ENCODE measurements around the gene ANKH.
A peak's percentile ranks its signal among the peaks of the same experiment; 100 is the strongest.

ANKH gene

DNA sequence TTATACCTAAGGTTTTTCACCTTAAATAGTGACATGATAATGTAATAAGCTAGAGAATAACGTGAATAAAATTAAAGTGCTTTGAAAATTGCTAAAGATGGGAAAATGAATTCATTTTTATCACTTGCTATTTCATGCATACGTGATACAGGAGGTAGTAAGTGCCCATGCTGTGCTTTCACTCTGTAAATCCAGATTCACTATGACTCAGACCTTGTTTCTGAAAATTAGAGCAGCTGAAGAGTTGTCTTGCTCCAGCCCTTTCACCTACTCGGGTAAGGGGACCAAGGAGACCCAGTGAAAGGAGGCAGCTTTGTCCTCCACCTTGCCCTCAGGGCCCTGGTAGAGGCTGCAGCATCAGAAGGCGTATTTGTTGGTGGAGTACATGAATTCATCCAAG is 87.9 kb downstream of the ANKH start:
- Histone ChIP-seq H3K4me3 (ENCODE audit: low read depth, low read length) (no peak overlapping the region), H3K9me3 (ENCODE audit: control insufficient read depth, insufficient read depth, low read length) (0 out of 2 replicates have a peak, but pooled peaks cover 9% of the 10 kb centered on the region), H3K27ac (ENCODE audit: low read depth, low read length) (no peak overlapping the region), H3K36me3 (ENCODE audit: control insufficient read depth, insufficient read depth, low read length) (no peaks in the 10 kb centered on the region), H3K4me1 (ENCODE audit: control insufficient read depth, insufficient read depth, low read length) (no peaks in the 10 kb centered on the region), H3K9ac (ENCODE audit: low read depth, low read length) (no peak overlapping the region), H3K27me3 (ENCODE audit: control insufficient read depth, insufficient read depth, low read length) (no peaks in the 10 kb centered on the region)

DNA sequence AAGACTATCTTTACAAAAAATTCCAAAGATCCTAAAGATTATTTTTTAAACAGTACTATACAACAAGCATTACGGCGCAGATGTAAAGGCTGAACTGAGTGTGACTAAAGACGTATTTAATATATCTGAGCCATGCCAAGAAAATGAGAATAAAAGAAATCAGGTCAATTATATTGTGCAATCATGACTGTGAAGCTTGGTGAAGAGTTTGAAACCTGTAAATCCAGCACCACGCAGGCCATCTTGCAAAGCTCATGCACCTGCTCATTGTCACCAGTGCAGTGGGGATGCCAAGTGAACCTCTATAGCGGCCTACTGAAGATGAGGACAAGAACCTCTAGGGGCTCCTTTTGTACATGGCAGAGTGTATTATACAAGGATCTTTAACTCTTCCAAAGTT is 89.0 kb downstream of the ANKH start:
- Histone ChIP-seq H3K4me3 (ENCODE audit: low read depth, low read length) (no peak overlapping the region), H3K27ac (ENCODE audit: low read depth, low read length) (no peak overlapping the region), H3K36me3 (ENCODE audit: control insufficient read depth, insufficient read depth, low read length) (no peaks in the 10 kb centered on the region), H3K9ac (ENCODE audit: low read depth, low read length) (no peak overlapping the region), H3K27me3 (ENCODE audit: control insufficient read depth, insufficient read depth, low read length) (no peaks in the 10 kb centered on the region), H3K9me3 (ENCODE audit: control insufficient read depth, insufficient read depth, low read length) (0 out of 2 replicates have a peak, but pooled peaks cover 9% of the 10 kb centered on the region), H3K4me1 (ENCODE audit: control insufficient read depth, insufficient read depth, low read length) (0 out of 2 replicates have a peak, but pooled peaks cover 4% of the 10 kb centered on the region)

DNA sequence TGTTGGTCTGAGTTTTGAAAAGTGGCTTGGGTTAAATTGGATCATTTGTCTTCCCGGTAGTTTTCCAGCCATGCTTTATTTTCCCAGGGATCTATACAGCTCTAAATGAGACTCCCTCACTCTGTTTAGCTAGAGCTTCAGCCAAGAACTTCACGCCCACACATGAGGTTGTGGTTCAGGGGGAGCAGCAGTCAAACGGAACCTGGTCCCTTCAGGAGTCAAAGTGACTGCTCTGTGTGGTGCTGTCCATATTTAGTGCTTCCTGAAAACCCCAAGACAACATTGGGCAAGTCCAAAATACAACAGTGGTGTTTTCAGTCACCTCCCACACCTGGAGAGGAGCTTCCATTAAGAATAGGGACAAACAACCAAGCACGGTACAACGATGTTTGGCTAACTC is 90.5 kb downstream of the ANKH start:
- no peak overlapping the region for H3K27ac ChIP-seq (ENCODE audit: low read depth, low read length)
- H3K9me3 ChIP-seq (ENCODE audit: control insufficient read depth, insufficient read depth, low read length) = 0 out of 2 replicates have a peak, but pooled peaks cover 9% of the 10 kb centered on the region
- H3K27me3 ChIP-seq (ENCODE audit: control insufficient read depth, insufficient read depth, low read length) = no peaks in the 10 kb centered on the region
- H3K4me3 ChIP-seq (ENCODE audit: low read depth, low read length) = no peak overlapping the region
- H3K4me1 ChIP-seq (ENCODE audit: control insufficient read depth, insufficient read depth, low read length) = 0 out of 2 replicates have a peak, but pooled peaks cover 4% of the 10 kb centered on the region
- H3K36me3 ChIP-seq (ENCODE audit: control insufficient read depth, insufficient read depth, low read length) = no peaks in the 10 kb centered on the region
- no peak overlapping the region for H3K9ac ChIP-seq (ENCODE audit: low read depth, low read length)

DNA sequence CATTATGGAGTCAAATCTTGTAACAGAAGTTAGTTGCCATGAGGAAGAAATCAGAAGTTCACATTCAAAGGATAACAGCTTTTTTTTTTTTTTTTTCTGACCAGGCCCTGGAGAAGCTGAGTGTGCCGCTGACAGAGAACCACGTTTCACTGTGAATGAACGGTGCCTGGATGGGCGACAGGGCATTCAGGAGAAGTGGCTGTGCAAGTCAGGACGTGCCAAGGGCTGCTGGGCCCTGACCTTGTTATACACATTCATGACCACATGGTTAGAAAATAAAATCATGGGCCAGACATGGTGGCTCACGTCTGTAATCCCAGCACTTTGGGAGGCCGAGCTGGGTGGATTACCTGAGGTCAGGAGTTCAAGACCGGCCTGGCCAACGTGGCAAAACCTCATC is 91.6 kb downstream of the ANKH start:
- Histone ChIP-seq H3K27me3 (ENCODE audit: control insufficient read depth, insufficient read depth, low read length) (no peaks in the 10 kb centered on the region), H3K4me3 (ENCODE audit: low read depth, low read length) (no peak overlapping the region), H3K4me1 (ENCODE audit: control insufficient read depth, insufficient read depth, low read length) (0 out of 2 replicates have a peak, but pooled peaks cover 4% of the 10 kb centered on the region), H3K27ac (ENCODE audit: low read depth, low read length) (no peak overlapping the region), H3K9me3 (ENCODE audit: control insufficient read depth, insufficient read depth, low read length) (0 out of 2 replicates have a peak, but pooled peaks cover 7% of the 10 kb centered on the region), H3K9ac (ENCODE audit: low read depth, low read length) (no peak overlapping the region), H3K36me3 (ENCODE audit: control insufficient read depth, insufficient read depth, low read length) (no peaks in the 10 kb centered on the region)

DNA sequence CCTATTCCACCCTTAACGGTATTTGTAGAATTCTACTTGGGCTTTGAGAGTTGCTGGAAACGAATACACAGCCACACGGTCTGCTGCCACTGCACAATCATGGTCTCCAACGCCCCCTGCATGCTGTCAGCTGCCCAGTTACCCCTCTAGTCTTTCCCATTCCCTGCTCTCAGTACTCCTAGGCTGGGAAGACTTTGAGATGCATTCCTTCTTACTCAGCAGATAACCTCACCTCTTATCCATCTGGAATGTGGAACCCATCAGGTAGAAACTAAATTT is 92.8 kb downstream of the ANKH start:
- 0 out of 2 replicates have a peak, but pooled peaks cover 1% of the 10 kb centered on the region for H3K9me3 ChIP-seq (ENCODE audit: control insufficient read depth, insufficient read depth, low read length)
- H3K4me3 ChIP-seq (ENCODE audit: low read depth, low read length) = no peak overlapping the region
- no peaks in the 10 kb centered on the region for H3K36me3 ChIP-seq (ENCODE audit: control insufficient read depth, insufficient read depth, low read length)
- H3K9ac ChIP-seq (ENCODE audit: low read depth, low read length) = no peak overlapping the region
- no peaks in the 10 kb centered on the region for H3K27me3 ChIP-seq (ENCODE audit: control insufficient read depth, insufficient read depth, low read length)
- peaks cover 5% of the 10 kb centered on the region; the same call in 1 of the 2 replicates for H3K4me1 ChIP-seq (ENCODE audit: control insufficient read depth, insufficient read depth, low read length)
- no peak overlapping the region for H3K27ac ChIP-seq (ENCODE audit: low read depth, low read length)

DNA sequence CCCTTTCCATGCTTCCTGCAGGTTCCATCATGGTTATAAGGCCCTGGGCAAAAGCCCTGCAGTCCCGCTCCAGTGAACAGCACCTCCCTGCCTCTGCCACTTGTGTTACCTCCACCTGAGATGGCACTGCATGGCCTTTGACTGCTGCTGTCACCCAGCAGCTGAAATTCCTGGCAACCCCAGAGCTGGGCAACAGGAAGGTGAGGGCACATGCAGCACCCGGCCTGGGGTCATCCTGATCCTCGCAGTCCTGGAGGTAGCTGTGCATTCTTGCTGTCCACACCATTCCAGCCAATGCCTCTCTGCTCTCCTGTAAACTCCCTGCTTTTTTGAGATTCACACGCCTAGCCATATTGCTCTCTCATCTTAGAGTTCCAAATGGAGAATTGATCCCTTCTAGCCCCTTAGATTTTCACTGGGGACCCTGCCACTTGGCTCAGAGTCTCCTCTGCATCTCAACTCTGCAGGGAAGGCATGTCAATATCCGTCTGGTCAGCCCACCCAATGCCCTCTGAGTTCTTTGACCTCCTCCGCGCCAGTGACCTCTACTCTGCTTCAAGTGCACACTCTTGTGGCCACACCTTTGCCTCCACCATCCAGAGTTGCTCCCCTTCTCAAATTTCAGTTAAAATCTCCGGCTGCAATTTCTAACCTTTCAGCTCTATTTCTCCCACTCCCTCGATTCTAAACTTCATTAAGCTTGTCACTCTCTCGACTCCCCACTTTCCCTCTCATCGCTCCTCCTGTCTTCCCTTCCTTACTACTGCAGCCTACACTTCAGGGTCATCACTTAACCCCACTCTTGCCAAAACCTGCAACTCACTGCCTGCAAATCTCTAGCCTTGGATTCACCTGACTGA is 93.4 kb downstream of the ANKH start:
- Histone ChIP-seq H3K36me3 (ENCODE audit: control insufficient read depth, insufficient read depth, low read length) (no peaks in the 10 kb centered on the region), H3K4me3 (ENCODE audit: low read depth, low read length) (no peak overlapping the region), H3K9ac (ENCODE audit: low read depth, low read length) (no peak overlapping the region), H3K27ac (ENCODE audit: low read depth, low read length) (no peak overlapping the region), H3K4me1 (ENCODE audit: control insufficient read depth, insufficient read depth, low read length) (peaks cover 11% of the 10 kb centered on the region), H3K9me3 (ENCODE audit: control insufficient read depth, insufficient read depth, low read length) (no peaks in the 10 kb centered on the region), H3K27me3 (ENCODE audit: control insufficient read depth, insufficient read depth, low read length) (no peaks in the 10 kb centered on the region)

DNA sequence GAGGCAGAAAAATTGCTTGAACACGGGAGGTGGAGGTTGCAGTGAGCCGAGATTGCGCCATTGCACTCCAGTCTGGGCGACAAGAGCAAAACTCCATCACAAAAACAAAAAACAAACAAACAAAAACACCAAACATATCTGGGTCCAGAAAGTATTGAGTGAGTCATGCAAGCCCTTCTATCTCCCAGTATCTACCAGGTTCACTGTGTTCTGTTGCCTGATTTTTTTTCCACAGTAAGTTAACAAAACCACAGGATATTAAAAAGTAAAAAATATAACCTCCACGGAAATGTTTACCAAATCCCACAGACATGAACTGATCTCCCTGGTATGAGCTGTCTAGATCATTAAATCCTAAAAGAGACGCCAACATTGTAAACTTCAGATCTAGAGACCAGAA is 94.4 kb downstream of the ANKH start:
- Histone ChIP-seq H3K36me3 (ENCODE audit: control insufficient read depth, insufficient read depth, low read length) (no peaks in the 10 kb centered on the region), H3K4me3 (ENCODE audit: low read depth, low read length) (no peak overlapping the region), H3K4me1 (ENCODE audit: control insufficient read depth, insufficient read depth, low read length) (peaks cover 11% of the 10 kb centered on the region), H3K9me3 (ENCODE audit: control insufficient read depth, insufficient read depth, low read length) (no peaks in the 10 kb centered on the region), H3K27ac (ENCODE audit: low read depth, low read length) (no peak overlapping the region), H3K9ac (ENCODE audit: low read depth, low read length) (no peak overlapping the region), H3K27me3 (ENCODE audit: control insufficient read depth, insufficient read depth, low read length) (no peaks in the 10 kb centered on the region)

DNA sequence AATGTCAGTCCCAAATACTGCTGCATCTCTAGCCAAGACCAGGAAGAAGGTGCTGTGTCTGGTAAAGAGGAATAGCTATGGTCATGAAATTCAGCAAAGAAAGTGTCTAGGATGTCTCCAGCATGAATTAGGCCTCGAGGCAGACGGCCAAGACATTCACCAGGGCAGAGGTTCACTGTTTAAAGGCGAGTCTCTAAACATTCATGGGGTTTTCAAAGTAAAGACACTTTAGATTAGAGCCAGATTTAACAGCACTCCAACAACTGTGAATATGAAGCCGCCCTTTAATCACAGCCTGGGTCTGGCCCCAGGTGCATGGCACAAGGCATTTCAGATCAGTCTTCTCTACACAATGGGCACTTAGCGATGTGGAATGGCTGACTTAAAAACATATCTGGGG is 95.0 kb downstream of the ANKH start:
- Histone ChIP-seq H3K36me3 (ENCODE audit: control insufficient read depth, insufficient read depth, low read length) (no peaks in the 10 kb centered on the region), H3K27ac (ENCODE audit: low read depth, low read length) (no peak overlapping the region), H3K9ac (ENCODE audit: low read depth, low read length) (no peak overlapping the region), H3K9me3 (ENCODE audit: control insufficient read depth, insufficient read depth, low read length) (no peaks in the 10 kb centered on the region), H3K27me3 (ENCODE audit: control insufficient read depth, insufficient read depth, low read length) (no peaks in the 10 kb centered on the region), H3K4me1 (ENCODE audit: control insufficient read depth, insufficient read depth, low read length) (peaks cover 11% of the 10 kb centered on the region), H3K4me3 (ENCODE audit: low read depth, low read length) (no peak overlapping the region)

DNA sequence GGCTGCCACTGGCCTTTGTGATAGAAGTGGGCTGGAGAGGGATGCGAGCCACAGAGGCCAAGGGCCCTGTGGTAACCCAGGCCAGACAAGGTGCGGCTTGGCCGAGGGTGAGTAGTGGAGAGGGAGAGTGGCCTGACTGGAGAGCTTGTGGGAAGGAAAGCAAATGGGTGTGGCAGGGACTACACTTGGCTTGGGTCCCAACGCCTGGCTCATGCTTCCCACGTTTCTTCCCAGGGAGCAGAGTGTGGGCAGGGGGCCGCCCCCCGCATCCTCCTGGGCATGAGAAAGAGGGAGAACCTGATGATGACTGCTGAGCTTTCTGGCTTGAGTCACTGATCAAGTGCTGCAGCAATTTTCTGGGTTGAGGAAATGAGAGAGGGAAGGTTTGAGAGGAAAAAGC is 95.7 kb downstream of the ANKH start:
- no peak overlapping the region for H3K4me3 ChIP-seq (ENCODE audit: low read depth, low read length)
- no peaks in the 10 kb centered on the region for H3K27me3 ChIP-seq (ENCODE audit: control insufficient read depth, insufficient read depth, low read length)
- no peaks in the 10 kb centered on the region for H3K36me3 ChIP-seq (ENCODE audit: control insufficient read depth, insufficient read depth, low read length)
- no peak overlapping the region for H3K9ac ChIP-seq (ENCODE audit: low read depth, low read length)
- H3K9me3 ChIP-seq (ENCODE audit: control insufficient read depth, insufficient read depth, low read length) = no peaks in the 10 kb centered on the region
- H3K27ac ChIP-seq (ENCODE audit: low read depth, low read length) = no peak overlapping the region
- peaks cover 11% of the 10 kb centered on the region for H3K4me1 ChIP-seq (ENCODE audit: control insufficient read depth, insufficient read depth, low read length)

DNA sequence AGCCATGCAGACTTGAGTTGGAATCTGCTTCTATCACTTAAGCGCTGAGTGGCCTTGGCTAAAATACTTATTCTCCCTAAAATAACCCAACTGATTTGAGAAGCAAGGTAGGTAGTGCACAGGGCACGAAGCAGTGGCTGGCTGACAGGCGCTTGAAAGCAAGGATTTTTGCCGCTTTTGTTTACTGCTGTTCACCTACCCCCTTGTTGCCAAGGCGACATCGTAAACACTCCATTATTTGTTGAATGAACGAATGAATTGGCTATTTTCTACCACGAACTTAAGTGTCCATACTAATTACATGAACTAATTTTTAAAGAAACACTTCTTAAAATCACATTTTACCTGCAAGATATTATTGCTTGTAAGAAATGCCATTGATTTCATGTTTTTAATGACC is 98.0 kb downstream of the ANKH start:
- H3K4me3 ChIP-seq (ENCODE audit: low read depth, low read length) = no peak overlapping the region
- H3K4me1 ChIP-seq (ENCODE audit: control insufficient read depth, insufficient read depth, low read length) = peaks cover 11% of the 10 kb centered on the region
- H3K9me3 ChIP-seq (ENCODE audit: control insufficient read depth, insufficient read depth, low read length) = no peaks in the 10 kb centered on the region
- H3K27me3 ChIP-seq (ENCODE audit: control insufficient read depth, insufficient read depth, low read length) = no peaks in the 10 kb centered on the region
- H3K27ac ChIP-seq (ENCODE audit: low read depth, low read length) = peak overlapping the region; percentile 18
- no peaks in the 10 kb centered on the region for H3K36me3 ChIP-seq (ENCODE audit: control insufficient read depth, insufficient read depth, low read length)
- no peak overlapping the region for H3K9ac ChIP-seq (ENCODE audit: low read depth, low read length)

DNA sequence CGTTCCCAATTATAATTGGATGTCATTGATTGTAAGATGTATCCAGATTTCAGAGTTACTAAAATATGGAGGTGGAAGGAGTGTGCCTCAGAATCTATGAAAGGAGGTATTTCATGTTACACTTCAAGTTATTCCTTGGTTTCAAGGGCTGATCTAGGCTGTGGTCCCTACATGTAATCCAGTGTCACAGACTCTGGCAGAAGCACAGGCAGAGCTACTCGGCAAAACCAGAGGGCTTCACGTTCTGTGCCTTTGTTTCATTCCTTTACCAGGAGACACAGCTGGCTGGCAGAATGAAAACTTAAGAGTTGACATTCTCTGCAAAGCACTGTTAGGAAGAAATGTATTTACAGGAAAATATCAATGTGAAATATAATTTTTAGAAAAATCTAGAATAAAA is 99.6 kb downstream of the ANKH start:
- Histone ChIP-seq H3K4me3 (ENCODE audit: low read depth, low read length) (no peak overlapping the region), H3K36me3 (ENCODE audit: control insufficient read depth, insufficient read depth, low read length) (no peaks in the 10 kb centered on the region), H3K9me3 (ENCODE audit: control insufficient read depth, insufficient read depth, low read length) (no peaks in the 10 kb centered on the region), H3K4me1 (ENCODE audit: control insufficient read depth, insufficient read depth, low read length) (peaks cover 7% of the 10 kb centered on the region), H3K27ac (ENCODE audit: low read depth, low read length) (no peak overlapping the region), H3K9ac (ENCODE audit: low read depth, low read length) (no peak overlapping the region), H3K27me3 (ENCODE audit: control insufficient read depth, insufficient read depth, low read length) (no peaks in the 10 kb centered on the region)
